HG02759 (cell line): Measurements from ENCODE around the gene PC.
"Not testable (repeated sequence)": the region's sequence is repeated elsewhere in the genome, so short reads cannot be mapped to it uniquely, and the experiment has no call there.

Experiments used
- ATAC-seq: cut with Tn5 transposase; IDR thresholded peaks from one replicate; pipeline ENCODE4 v1.9.1; 2021; ENCODE audit warnings: mild to moderate bottlenecking, moderate library complexity; ENCODE audit not compliant: unreplicated experiment

PC gene

GRCh38 chr11:66979336-66979980 lies 21.3 kb upstream of the PC start:
- ATAC-seq, result no peak

- ATAC-seq, result no peak
These were observed 20.5 kb upstream of the PC start for GRCh38 chr11:66978717-66979116.

GRCh38 chr11:66978229-66978628 lies 20.0 kb upstream of the PC start:
- ATAC-seq, result no peak

GRCh38 chr11:66976925-66977324 lies 18.7 kb upstream of the PC start:
- ATAC-seq, result no peak

GRCh38 chr11:66976028-66976467 lies 17.9 kb upstream of the PC start:
- no peak for ATAC-seq

- ATAC-seq, result no peak
These were observed 17.3 kb upstream of the PC start for GRCh38 chr11:66975405-66976027.

GRCh38 chr11:66974724-66975404 lies 16.7 kb upstream of the PC start, which contains the start of gene C11orf86:
TSS of gene C11orf86 (plus strand) at chr11:66975304. CDS start at chr11:66975363, 59 bp downstream.
- ATAC-seq, result no peak

GRCh38 chr11:66973956-66974580 lies 15.9 kb upstream of the PC start:
- ATAC-seq, result no peak

- ATAC-seq, result no peak
These were observed 13.3 kb upstream of the PC start for GRCh38 chr11:66971488-66971887.

GRCh38 chr11:66970807-66971442 lies 12.7 kb upstream of the PC start:
- ATAC-seq, result no peak

- no peak for ATAC-seq
These were observed 12.2 kb upstream of the PC start for GRCh38 chr11:66970371-66970806.

GRCh38 chr11:66969584-66970225 lies 11.5 kb upstream of the PC start:
- no peak for ATAC-seq

- no peak for ATAC-seq
These were observed 9.7 kb upstream of the PC start for GRCh38 chr11:66967670-66968425.

- no peak for ATAC-seq
These were observed 8.2 kb upstream of the PC start for GRCh38 chr11:66966351-66966750.

- no peak for ATAC-seq
These were observed 6.3 kb upstream of the PC start for GRCh38 chr11:66964495-66964894.

GRCh38 chr11:66962801-66963200 lies 4.6 kb upstream of the PC start:
- no peak for ATAC-seq

GRCh38 chr11:66962247-66962646 lies 4.1 kb upstream of the PC start:
- ATAC-seq, result no peak

GRCh38 chr11:66961691-66962213 lies 3.6 kb upstream of the PC start:
- not testable (repeated sequence) for ATAC-seq

- ATAC-seq, result no peak
These were observed 732 bp upstream of the PC start for GRCh38 chr11:66958956-66959274.

GRCh38 chr11:66957971-66958231 lies 282 bp downstream of the PC start:
- ATAC-seq, result peak; percentile 32
